ES-I3 (cell line): Measurements from ENCODE around the gene TSR2.

Experiments
- H3K36me3 ChIP-seq: 2 replicates; pipeline ENCODE4 v1.6.1; 2013; ENCODE audit warnings: mild to moderate bottlenecking, low read length, control low read depth, moderate library complexity; ENCODE audit not compliant: insufficient read depth
- H3K4me1 ChIP-seq: 2 replicates; pipeline ENCODE4 v1.6.1; 2013; ENCODE audit warnings: mild to moderate bottlenecking, control low read depth, low read length; ENCODE audit not compliant: insufficient read depth
- H3K9ac ChIP-seq: 2 replicates; pipeline ENCODE4 v1.6.1; 2013; ENCODE audit warnings: low read depth, mild to moderate bottlenecking, low read length, moderate library complexity
- H3K9me3 ChIP-seq: 2 replicates; pipeline ENCODE4 v1.6.1; 2013; ENCODE audit warnings: mild to moderate bottlenecking, low read length, moderate library complexity; ENCODE audit not compliant: control insufficient read depth, insufficient read depth

The TSR2 gene

DNA sequence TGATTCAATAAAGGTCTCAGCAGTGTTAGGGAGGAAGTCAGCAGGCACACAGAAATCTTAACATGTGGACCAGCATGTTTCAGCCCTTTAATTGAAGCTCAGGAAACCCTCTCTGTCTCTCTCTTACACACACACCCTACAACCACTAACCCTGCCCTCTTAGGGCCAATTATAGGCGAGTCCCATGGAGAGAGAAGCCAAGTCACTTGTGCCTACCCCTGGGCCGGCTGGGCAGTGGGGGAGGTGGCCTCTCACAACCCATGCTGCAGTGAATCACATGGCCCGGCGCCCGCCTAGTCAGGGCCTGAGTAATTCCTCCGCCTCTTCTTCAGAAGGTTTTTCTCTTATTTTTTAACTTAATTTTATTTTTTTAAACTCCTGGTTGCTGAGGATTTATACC lies 52.1 kb downstream of the TSR2 start:
- H3K9ac ChIP-seq = no peak overlapping the region
- peaks cover 29% of the 10 kb centered on the region; the same call in 1 of the 2 replicates for H3K4me1 ChIP-seq
- H3K36me3 ChIP-seq = no peaks in the 10 kb centered on the region
- H3K9me3 ChIP-seq = no peaks in the 10 kb centered on the region

DNA sequence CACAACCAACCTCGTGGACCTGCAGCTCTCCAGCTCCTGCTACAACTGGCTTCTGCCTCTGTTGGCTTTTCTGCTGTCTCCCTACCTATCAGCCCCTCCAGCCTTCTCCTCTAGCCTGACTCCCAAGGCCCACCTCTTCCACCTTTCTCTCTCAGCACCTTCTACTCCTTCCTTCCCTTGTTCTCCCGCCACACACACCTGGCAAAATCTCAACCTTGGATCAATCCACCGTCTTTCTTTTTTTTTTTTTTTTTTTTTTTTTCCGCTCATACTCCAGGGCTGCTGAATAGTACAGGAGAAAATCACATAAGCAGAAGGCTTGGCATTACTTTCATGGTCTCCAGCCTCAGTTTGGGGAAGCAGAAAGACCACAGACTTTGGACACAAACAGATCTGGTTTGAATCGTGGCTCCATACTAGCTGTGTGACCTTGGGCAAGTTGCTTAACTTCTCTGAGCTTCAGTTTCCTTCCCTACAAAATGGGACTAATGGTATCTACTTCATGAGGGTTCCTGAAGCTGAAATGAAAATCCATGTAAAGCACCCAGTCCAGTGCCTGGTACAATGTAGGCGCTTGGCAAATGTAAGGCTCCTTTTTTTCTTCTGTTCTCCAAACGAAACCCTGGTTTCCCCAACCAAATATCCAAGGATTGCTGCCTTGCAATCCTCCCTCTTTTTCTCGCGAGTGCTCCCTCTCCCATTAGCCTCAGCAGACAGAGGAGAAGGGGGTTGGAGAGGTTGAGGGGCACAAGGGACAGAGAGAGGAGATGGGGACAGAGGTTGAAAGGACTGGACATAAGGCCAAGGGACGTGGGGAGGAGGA lies 54.2 kb downstream of the TSR2 start:
- Histone ChIP-seq H3K9ac (peak overlapping the region; percentile 83), H3K4me1 (peaks cover 42% of the 10 kb centered on the region), H3K9me3 (no peaks in the 10 kb centered on the region), H3K36me3 (no peaks in the 10 kb centered on the region)
